B cell (primary cell): Measurements from ENCODE around the gene PRDX2. TPM values are rescaled to one million over a fixed set of nuclear protein-coding genes. Genes with fewer than 3 reads are reported as not detected.

Source experiments
- ATAC-seq: fragments of 200-7000 bp; cut with Tn5 transposase; one replicate; pipeline ENCODE4 v1.10.0; 2021; ENCODE audit warnings: low read depth, mild to moderate bottlenecking, moderate number of reproducible peaks, moderate library complexity
- CTCF ChIA-PET: fragments of 350-600 bp; sonication (Branson Sonifier 250); formaldehyde crosslinking; loops from one replicate; lab custom pipeline; 2021; ENCODE audit warnings: antibody characterized with exemption, inconsistent platforms; lab: Charles Lee
- POLR2A ChIA-PET: fragments of 350-600 bp; sonication (Branson Sonifier 250); formaldehyde crosslinking; loops from one replicate; lab custom pipeline; 2021; ENCODE audit warnings: antibody characterized with exemption; lab: Charles Lee
- DNase-seq: peaks from one replicate; pipeline ENCODE4 v3.0.0; 2013
- H2AFZ ChIP-seq: 2 replicates; pipeline ENCODE4 v1.6.1; 2012; ENCODE audit warnings: mild to moderate bottlenecking, low read depth, low read length; ENCODE audit not compliant: insufficient read depth, poor library complexity, severe bottlenecking
- H3K27ac ChIP-seq, 2 donors: 1 replicate in 1 of 2; 2 replicates in 1 of 2; pipeline ENCODE4 v1.5.1; 2012 to 2013; ENCODE audit warnings: low read length in 2 of 2, mild to moderate bottlenecking in 2 of 2, moderate library complexity in 1 of 2
- H3K27me3 ChIP-seq, 4 experiments: fragments of 200-600 bp in 1 of 4; sonication (generic) in 1 of 4; replicated peaks in 1 of 4; 1 replicate in 2 of 4; 2 replicates in 2 of 4; pipeline versions ENCODE4 v1.6.1 to v1.7.0; 2013 to 2016; ENCODE audit warnings: low read length in 3 of 4, mild to moderate bottlenecking in 2 of 4, mixed read lengths in 1 of 4, moderate library complexity in 1 of 4; ENCODE audit not compliant: insufficient read depth in 4 of 4, control insufficient read depth in 3 of 4; ENCODE audit errors: control extremely low read depth in 1 of 4
- H3K36me3 ChIP-seq, 2 experiments: replicated peaks in 1 of 2; 1 replicate in 1 of 2; 2 replicates in 1 of 2; pipeline versions ENCODE4 v1.6.1 to v1.7.1; 2013; ENCODE audit warnings: low read length in 1 of 2; ENCODE audit not compliant: insufficient read depth in 2 of 2, control insufficient read depth in 1 of 2; ENCODE audit errors: control extremely low read depth in 1 of 2, extremely low read depth in 1 of 2
- H3K4me1 ChIP-seq, 2 donors: fragments of 200-600 bp in 1 of 2; sonication (generic) in 1 of 2; 1 replicate in 1 of 2; 2 replicates in 1 of 2; pipeline versions ENCODE4 v1.5.1 to v1.6.1; 2013 to 2017; ENCODE audit warnings: low read length in 2 of 2; ENCODE audit not compliant: control insufficient read depth in 2 of 2, insufficient read depth in 2 of 2
- H3K4me2 ChIP-seq: replicated peaks from 2 replicates; pipeline ENCODE3; 2012; ENCODE audit warnings: mild to moderate bottlenecking, low read depth, low read length; ENCODE audit not compliant: poor library complexity, severe bottlenecking
- H3K4me3 ChIP-seq, 5 experiments: fragments of 200-600 bp in 1 of 5; sonication (generic) in 1 of 5; 1 replicate in 3 of 5; 2 replicates in 2 of 5; pipeline versions ENCODE4 v1.5.1 to v1.7.0; 2011 to 2016; ENCODE audit warnings: low read length in 4 of 5, mild to moderate bottlenecking in 4 of 5, low read depth in 2 of 5, control low read depth in 1 of 5, moderate library complexity in 1 of 5; ENCODE audit not compliant: insufficient read depth in 1 of 5; ENCODE audit errors: control extremely low read depth in 1 of 5, extremely low read depth in 1 of 5
- H3K79me2 ChIP-seq: fragments of 200-600 bp; sonication (generic); one replicate; pipeline ENCODE4 v1.6.0; 2016; ENCODE audit warnings: low read length; ENCODE audit not compliant: control insufficient read depth, insufficient read depth
- H3K9ac ChIP-seq: fragments of 200-600 bp; sonication (generic); 2 replicates; pipeline ENCODE4 v1.6.1; 2017; ENCODE audit warnings: mild to moderate bottlenecking, low read length, moderate library complexity
- H3K9me3 ChIP-seq, 3 donors: one replicate each; pipeline versions ENCODE4 v1.6.1 to v1.7.1; 2013; ENCODE audit warnings: low read length in 2 of 3; ENCODE audit not compliant: control insufficient read depth in 2 of 3, insufficient read depth in 1 of 3; ENCODE audit errors: control extremely low read depth in 1 of 3
- H4K20me1 ChIP-seq: 2 replicates; pipeline ENCODE4 v1.6.0; 2012; ENCODE audit warnings: mild to moderate bottlenecking, low read length; ENCODE audit not compliant: insufficient read depth, control insufficient read depth, poor library complexity, severe bottlenecking
- H3K27ac Mint-ChIP-seq: one replicate; pipeline ENCODE4 v1.8.0; 2021; ENCODE audit warnings: mixed read lengths
- H3K27me3 Mint-ChIP-seq: one replicate; pipeline ENCODE4 v1.8.0; 2021; ENCODE audit warnings: mixed read lengths
- H3K4me1 Mint-ChIP-seq: one replicate; pipeline ENCODE4 v1.8.0; 2021; ENCODE audit warnings: mixed read lengths
- H3K4me3 Mint-ChIP-seq: one replicate; pipeline ENCODE4 v1.8.0; 2021; ENCODE audit warnings: mixed read lengths
- H3K9me3 Mint-ChIP-seq: one replicate; pipeline ENCODE4 v1.8.0; 2022; ENCODE audit warnings: mixed read lengths; ENCODE audit not compliant: insufficient read depth
- EZH2 ChIP-seq: IDR thresholded peaks from 2 replicates; pipeline ENCODE4 v1.6.1; 2012; ENCODE audit warnings: borderline replicate concordance, low read depth, mild to moderate bottlenecking, moderate library complexity, low read length; ENCODE audit not compliant: insufficient read depth, poor library complexity, severe bottlenecking
- WGBS: methylation state at CpG from one replicate; pipeline ENCODE4 v1.1.5; 2013; ENCODE audit warnings: missing lambda C conversion rate; ENCODE audit not compliant: insufficient coverage; 5-methylcytosine and 5-hydroxymethylcytosine counted together
- intact Hi-C: fragments of 100-400 bp; cut with micrococcal nuclease; formaldehyde crosslinking; loops from one replicate; pipeline ENCODE4 v1.10.0; 2022
- polyA plus RNA-seq: library from polyadenylated mRNA; depleted of rRNA; stranded (reverse); fragments of >200 nt; gene quantifications from 2 replicates; pipeline ENCODE4 v1.2.3, GENCODE V29; 2012
- total RNA-seq, 2 donors: library from RNA; stranded (reverse); fragments of 120-200 nt in 1 of 2; gene quantifications; 1 replicate in 1 of 2; 2 replicates in 1 of 2; pipeline versions ENCODE4 v1.2.3 to v1.2.4, GENCODE V29; 2013 to 2022
- TF ChIP-seq, protein P1 (sequence below): fragments of 200-600 bp; IDR thresholded peaks from one replicate; pipeline ENCODE4 v1.8.0; 2022; ENCODE audit warnings: antibody characterized with exemption, mild to moderate bottlenecking

PRDX2 gene
- total and polyA plus RNA-seq, 2 donors (not counting 1 experiment from before 2014, with no cell fraction given) = 45.5 to 66.1 TPM

DNA sequence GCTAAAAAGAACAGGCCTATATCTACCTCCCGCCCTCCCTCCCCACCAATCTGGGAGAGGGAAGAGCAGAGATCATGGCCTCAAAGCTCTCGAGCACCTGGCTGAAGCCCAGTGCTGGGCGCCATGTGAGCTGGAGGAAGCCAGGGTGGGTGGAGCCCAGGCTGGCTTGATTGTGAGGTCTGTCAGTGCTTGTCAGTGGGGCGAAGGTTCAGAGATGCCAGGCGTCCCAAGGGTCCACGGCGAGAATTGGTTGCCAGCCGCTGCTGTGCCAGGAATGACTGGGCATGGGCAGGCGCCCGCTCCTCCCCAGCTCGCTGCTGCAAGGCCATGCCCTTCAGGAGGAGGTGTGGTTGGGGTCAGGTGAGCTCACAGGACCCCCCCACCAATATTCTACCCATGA is 38.5 kb downstream of the PRDX2 start:
- Histone ChIP-seq H3K27me3 (no peaks in the 10 kb centered on the region), H3K4me1 (peaks cover 6 to 8% of the 10 kb centered on the region in 2 donors), H2AFZ (no peak overlapping the region), H3K79me2 (no peaks in the 10 kb centered on the region), H3K4me2 (no peak overlapping the region), H3K4me3 (no peak overlapping the region), H3K36me3 (peaks cover 0 to 5% of the 10 kb centered on the region in 2 experiments), H3K27ac (no peak overlapping the region), H4K20me1 (no peaks in the 10 kb centered on the region), H3K9me3 (peaks cover 0 to 7% (median 0%) of the 10 kb centered on the region in 3 donors), H3K9ac (no peak overlapping the region)
- Mint-ChIP-seq H3K27me3 (peaks cover 3% of the 10 kb centered on the region), H3K9me3 (no peaks in the 10 kb centered on the region), H3K27ac (no peak overlapping the region), H3K4me3 (no peak overlapping the region), H3K4me1 (peaks cover 10% of the 10 kb centered on the region)
- CTCF ChIA-PET = interaction anchor here (0.5 to 27.9 kb wide), 14 partner anchors 9 to 199 kb away, joined by 3 to 1147 read pairs (median 4); partner anchors contain the start of genes BEST2, DNASE2, HOOK2 and JUNB
- POLR2A ChIA-PET = interaction anchor here (1.0 kb wide), 1 partner anchor 33 kb away, joined by 4 read pairs; no protein-coding TSS in a partner anchor
- TF ChIP-seq, protein P1, sequence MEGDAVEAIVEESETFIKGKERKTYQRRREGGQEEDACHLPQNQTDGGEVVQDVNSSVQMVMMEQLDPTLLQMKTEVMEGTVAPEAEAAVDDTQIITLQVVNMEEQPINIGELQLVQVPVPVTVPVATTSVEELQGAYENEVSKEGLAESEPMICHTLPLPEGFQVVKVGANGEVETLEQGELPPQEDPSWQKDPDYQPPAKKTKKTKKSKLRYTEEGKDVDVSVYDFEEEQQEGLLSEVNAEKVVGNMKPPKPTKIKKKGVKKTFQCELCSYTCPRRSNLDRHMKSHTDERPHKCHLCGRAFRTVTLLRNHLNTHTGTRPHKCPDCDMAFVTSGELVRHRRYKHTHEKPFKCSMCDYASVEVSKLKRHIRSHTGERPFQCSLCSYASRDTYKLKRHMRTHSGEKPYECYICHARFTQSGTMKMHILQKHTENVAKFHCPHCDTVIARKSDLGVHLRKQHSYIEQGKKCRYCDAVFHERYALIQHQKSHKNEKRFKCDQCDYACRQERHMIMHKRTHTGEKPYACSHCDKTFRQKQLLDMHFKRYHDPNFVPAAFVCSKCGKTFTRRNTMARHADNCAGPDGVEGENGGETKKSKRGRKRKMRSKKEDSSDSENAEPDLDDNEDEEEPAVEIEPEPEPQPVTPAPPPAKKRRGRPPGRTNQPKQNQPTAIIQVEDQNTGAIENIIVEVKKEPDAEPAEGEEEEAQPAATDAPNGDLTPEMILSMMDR = no peak
- no peak for TF ChIP-seq EZH2
- 97% methylated on average over 5 of the region's 11 CpGs for WGBS
- no peak for ATAC-seq
- intact Hi-C loops = no loop called here
- no peak for DNase-seq

DNA sequence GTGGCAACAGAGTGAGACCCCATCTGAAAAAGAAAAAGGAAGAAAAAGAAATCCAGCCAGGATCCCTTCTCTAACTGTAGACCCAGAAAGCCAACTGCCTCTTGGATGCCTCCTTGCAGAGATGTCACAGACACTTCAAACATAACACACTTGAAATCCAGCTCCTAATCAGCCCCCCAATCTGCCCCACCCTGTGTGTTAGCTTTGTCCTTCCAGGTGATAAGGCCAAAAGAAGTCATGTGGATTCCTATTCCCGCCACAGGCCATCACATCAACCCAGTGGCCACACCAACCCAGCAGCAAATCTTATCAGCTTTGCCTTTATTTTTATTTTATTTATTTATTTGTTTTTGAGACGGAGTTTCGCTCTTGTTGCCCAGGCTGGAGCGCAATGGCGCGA is 41.9 kb downstream of the PRDX2 start:
- ATAC-seq = no peak
- H3K9me3 Mint-ChIP-seq = no peaks in the 10 kb centered on the region
- no peak overlapping the region for H3K4me3 Mint-ChIP-seq
- no CpG with 5 or more reads among the region's 6 CpGs for WGBS
- Histone ChIP-seq H3K4me3 (no peak overlapping the region), H3K27me3 (peaks cover 0 to 22% (median 5%) of the 10 kb centered on the region in 4 experiments), H3K4me1 (peaks cover 7 to 8% of the 10 kb centered on the region in 2 donors), H3K79me2 (no peaks in the 10 kb centered on the region), H3K36me3 (peaks cover 0 to 4% of the 10 kb centered on the region in 2 experiments), H3K9me3 (peaks cover 0 to 7% (median 0%) of the 10 kb centered on the region in 3 donors), H2AFZ (no peak overlapping the region), H3K9ac (no peak overlapping the region), H3K27ac (no peak overlapping the region), H3K4me2 (no peak overlapping the region), H4K20me1 (no peaks in the 10 kb centered on the region)
- ChIA-PET POLR2A (interaction anchor here (1.1 to 1.4 kb wide), 2 partner anchors 17 to 36 kb away, joined by 5 to 7 read pairs; no protein-coding TSS in a partner anchor), CTCF (interaction anchor here (0.7 to 27.9 kb wide), 27 partner anchors 9 to 206 kb away, joined by 3 to 1147 read pairs (median 5); partner anchors contain the start of genes DHPS, GET3, HOOK2 and JUNB)
- intact Hi-C loops = loop anchor here (1.0 kb wide), 2 partner anchors 37 to 88 kb away; no protein-coding TSS in a partner anchor
- TF ChIP-seq, protein P1 = no peak
- no peak for TF ChIP-seq EZH2
- H3K27ac Mint-ChIP-seq = no peak overlapping the region
- H3K27me3 Mint-ChIP-seq = peaks cover 15% of the 10 kb centered on the region
- peaks cover 11% of the 10 kb centered on the region for H3K4me1 Mint-ChIP-seq
- DNase-seq = no peak
